ENCODE measurements around the gene RAB40C. TPM values are rescaled to one million over a fixed set of nuclear protein-coding genes. Genes with fewer than 3 reads are reported as not detected.

Gene RAB40C
- total RNA-seq, 1 donor from 2014 or later: 17.6 TPM

- intact Hi-C loops (cut with micrococcal nuclease): no loop called here
Observed at GRCh38 chr16:630249-630814, 40.5 kb downstream of the RAB40C start.

- intact Hi-C loops (cut with micrococcal nuclease): no loop called here
Observed at GRCh38 chr16:630815-631405, 41.0 kb downstream of the RAB40C start, which contains the start of gene WFIKKN1. TSS of gene WFIKKN1 (plus strand) at chr16:630985. CDS start at chr16:631254, 269 bp downstream.

- intact Hi-C loops (cut with micrococcal nuclease): no loop called here
Observed at GRCh38 chr16:631808-632358, 42.0 kb downstream of the RAB40C start.

DNA sequence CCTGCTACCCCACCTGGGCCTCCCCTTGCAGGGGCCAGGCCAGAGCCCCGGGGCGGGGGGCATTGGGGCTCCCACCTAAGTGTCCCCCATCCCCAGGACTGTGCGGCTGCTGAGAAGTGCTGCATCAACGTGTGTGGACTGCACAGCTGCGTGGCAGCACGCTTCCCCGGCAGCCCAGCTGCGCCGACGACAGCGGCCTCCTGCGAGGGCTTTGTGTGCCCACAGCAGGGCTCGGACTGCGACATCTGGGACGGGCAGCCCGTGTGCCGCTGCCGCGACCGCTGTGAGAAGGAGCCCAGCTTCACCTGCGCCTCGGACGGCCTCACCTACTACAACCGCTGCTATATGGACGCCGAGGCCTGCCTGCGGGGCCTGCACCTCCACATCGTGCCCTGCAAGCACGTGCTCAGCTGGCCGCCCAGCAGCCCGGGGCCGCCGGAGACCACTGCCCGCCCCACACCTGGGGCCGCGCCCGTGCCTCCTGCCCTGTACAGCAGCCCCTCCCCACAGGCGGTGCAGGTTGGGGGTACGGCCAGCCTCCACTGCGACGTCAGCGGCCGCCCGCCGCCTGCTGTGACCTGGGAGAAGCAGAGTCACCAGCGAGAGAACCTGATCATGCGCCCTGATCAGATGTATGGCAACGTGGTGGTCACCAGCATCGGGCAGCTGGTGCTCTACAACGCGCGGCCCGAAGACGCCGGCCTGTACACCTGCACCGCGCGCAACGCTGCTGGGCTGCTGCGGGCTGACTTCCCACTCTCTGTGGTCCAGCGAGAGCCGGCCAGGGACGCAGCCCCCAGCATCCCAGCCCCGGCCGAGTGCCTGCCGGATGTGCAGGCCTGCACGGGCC, 42.8 kb downstream of the RAB40C start:
- intact Hi-C loops (cut with micrococcal nuclease): no loop called here

DNA sequence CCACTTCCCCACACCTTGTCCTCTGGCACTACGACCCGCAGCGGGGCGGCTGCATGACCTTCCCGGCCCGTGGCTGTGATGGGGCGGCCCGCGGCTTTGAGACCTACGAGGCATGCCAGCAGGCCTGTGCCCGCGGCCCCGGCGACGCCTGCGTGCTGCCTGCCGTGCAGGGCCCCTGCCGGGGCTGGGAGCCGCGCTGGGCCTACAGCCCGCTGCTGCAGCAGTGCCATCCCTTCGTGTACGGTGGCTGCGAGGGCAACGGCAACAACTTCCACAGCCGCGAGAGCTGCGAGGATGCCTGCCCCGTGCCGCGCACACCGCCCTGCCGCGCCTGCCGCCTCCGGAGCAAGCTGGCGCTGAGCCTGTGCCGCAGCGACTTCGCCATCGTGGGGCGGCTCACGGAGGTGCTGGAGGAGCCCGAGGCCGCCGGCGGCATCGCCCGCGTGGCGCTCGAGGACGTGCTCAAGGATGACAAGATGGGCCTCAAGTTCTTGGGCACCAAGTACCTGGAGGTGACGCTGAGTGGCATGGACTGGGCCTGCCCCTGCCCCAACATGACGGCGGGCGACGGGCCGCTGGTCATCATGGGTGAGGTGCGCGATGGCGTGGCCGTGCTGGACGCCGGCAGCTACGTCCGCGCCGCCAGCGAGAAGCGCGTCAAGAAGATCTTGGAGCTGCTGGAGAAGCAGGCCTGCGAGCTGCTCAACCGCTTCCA, 43.6 kb downstream of the RAB40C start:
- intact Hi-C loops (cut with micrococcal nuclease): no loop called here

GRCh38 chr16:634051-634670, 44.3 kb downstream of the RAB40C start:
- intact Hi-C loops (cut with micrococcal nuclease): no loop called here

- intact Hi-C loops (cut with micrococcal nuclease): no loop called here
Observed at GRCh38 chr16:634996-635395, 45.1 kb downstream of the RAB40C start.

- intact Hi-C loops (cut with micrococcal nuclease): loop anchor here (1.0 kb wide), 5 partner anchors 14 to 265 kb away; partner anchors contain the start of genes CAPN15, MRPL28 and WDR90
Observed at GRCh38 chr16:635573-636205, 45.8 kb downstream of the RAB40C start.

GRCh38 chr16:636206-637080, 46.6 kb downstream of the RAB40C start, which contains the start of gene METTL26:
TSS of gene METTL26 (minus strand) at chr16:636305. CDS start at chr16:636290, 15 bp downstream.
- intact Hi-C loops (cut with micrococcal nuclease): loop anchor here (1.0 kb wide), 7 partner anchors 13 to 266 kb away; partner anchors contain the start of genes CAPN15, MRPL28, RHOT2 and WDR90

DNA sequence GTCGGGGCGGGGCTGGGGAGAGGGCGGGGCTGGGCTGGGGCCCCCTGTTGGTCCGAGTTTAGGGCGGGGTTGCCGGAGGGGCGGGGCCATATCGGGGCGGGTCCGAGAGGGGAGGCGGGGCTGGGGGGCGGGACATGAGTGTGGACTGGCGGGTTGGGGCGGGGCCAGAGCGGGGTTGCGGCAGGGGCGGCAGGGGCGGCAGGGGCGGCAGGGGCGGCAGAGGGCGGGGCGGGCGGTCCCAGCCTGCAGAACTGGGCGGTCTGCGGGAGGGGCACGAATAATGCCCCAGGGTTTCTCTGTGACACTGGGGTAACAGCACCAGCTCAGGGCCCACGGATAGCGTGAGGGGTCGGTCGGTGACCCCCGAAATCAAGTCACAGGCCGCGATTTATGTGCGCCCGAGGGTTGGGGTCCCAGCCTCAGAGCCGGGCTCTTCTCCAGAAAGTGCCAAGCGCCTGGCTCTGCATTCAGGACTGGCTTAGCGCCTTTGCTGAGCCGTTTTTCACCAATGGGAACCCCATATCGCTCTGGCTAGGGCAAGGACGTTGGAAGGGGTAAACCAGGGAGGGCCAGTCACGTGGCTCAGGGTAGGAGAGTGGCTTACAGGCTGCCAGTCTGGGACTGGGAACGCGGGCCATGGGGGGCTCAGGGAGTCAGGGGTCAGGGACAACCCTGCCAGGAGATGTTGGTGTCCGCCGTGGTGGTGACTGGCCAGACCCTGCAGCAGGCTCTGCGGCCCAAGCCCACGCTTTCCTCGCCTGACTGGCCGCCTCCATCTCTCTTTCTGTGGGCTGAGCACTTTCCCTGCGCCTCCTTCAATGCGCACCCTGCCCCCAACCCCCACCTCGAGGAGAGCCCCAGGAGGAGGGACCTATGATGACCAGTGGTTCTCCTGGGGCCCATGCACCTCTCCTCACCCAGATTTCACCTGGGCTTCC, 47.5 kb downstream of the RAB40C start:
- intact Hi-C loops (cut with micrococcal nuclease): loop anchor here (1.0 kb wide), 2 partner anchors 23 to 31 kb away; partner anchors contain the start of gene RHOT2

DNA sequence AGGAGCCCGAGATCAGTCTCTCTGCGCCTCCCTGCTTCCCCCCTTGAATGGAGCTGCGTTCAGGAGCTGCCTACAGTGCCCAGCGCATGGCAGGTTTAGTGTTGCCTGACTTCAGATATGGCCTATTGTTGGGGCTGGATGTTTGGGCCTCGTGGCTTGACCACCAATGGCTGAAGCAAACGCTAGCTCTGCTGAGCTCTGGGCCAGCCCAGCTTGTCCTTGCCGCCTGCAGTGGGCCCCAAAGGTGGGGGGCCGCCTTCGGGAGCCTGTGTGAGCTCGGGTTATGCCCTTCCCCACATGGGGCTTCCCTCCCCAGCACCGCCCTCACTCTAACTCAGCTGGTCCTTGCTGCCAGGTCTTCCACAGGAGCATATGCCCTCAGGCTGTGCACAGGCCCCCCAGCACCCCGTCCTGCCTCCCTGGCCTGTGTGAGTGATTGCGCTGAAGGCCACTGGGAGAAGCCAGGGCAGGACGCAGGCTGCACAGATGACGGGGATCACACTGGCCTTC, 48.2 kb downstream of the RAB40C start:
- intact Hi-C loops (cut with micrococcal nuclease): no loop called here

GRCh38 chr16:638836-639235, 49.0 kb downstream of the RAB40C start:
- intact Hi-C loops (cut with micrococcal nuclease): no loop called here

- intact Hi-C loops (cut with micrococcal nuclease): loop anchor here (1.0 to 5.0 kb wide), 2 partner anchors 9 to 1302 kb away; partner anchors contain the start of genes MSRB1 and WDR90
Observed at GRCh38 chr16:640614-641013, 50.7 kb downstream of the RAB40C start.

DNA sequence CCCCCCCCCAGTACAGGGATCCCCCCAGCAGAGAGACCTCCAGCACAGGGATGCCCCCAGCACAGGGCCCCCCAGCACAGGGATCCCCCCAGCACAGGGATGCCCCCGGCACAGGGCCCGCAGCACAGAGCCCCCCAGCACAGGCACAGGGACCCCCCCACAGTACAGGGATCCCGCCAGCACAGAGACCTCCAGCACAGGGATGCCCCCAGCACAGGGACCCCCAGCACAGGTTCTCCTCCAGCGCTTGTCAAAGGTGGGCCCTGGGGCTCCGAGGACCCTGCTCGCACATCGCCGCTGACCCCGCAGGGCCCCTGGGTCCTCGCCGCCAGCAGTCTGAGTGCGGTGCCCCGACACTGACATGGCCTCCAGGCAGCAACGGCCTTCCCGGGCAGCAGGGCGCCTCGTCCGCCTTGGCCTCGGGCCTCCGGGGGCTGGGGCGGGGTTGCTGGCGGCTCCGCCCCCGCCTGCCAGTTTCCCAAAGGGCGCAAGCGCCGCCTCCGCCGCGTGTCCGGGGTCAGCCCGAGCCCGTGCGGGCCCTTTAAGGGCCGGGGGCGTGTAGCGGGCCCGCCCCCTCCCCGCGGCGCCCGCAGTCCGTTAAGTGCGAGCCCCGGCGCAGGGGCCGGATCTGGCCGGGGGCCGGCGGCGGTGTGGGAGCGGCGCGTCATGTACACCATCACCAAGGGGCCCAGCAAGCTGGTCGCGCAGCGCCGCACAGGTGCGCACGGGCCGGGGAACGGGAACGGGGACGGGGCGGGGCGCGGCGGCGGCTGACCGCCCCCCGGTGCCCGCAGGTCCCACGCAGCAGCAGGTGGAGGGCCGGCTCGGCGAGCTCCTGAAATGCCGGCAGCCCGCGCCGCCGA, 51.7 kb downstream of the RAB40C start, which contains the start of gene MCRIP2:
TSS of gene MCRIP2 (plus strand) at position 503 of the 863 bp plus-strand sequence. CDS start at position 667, 164 bp downstream.
- intact Hi-C loops (cut with micrococcal nuclease): loop anchor here (1.0 to 5.0 kb wide), 2 partner anchors 8 to 1301 kb away; partner anchors contain the start of genes MSRB1 and WDR90

DNA sequence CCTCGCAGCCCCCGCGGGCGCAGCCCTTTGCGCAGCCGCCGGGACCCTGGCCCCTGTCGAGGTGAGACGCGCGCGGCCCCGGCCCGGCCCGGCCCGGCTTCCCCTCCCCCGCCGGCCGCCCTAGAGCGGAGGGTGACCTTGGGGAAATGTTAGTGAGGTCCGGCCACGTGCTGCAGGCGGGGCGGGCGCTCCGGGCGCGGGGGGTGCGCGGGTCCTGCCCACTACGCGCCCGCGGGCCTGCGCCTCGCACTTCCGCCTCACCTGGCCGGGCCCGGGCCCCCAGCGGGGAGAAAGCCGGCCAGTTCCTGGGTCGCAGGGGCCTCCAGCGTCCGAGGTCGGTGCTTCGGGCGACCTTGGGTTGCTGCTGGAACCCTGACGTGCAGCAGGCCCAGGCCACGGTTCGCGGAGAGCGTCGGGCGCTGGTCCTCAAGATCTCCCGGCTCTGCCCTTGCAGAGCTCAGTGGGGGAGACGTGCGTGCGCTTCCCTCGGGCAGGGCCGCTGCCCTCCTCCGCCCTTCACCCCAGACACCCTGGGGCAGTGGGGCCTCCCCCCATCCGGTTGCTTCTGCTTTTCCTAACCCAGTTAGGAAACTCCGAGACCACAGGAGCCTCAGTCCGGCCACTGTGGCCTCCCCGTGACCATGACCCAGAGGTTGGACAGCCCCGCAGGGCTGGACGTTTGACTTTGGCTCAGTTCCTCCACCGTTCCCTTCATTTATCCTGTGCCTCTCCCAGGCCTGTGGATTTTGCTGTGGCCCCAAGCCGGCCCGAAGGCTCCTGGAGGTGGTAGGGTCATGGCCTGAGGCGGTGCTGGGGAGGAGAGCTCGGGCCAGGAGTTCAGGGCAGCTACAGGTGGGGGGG, 52.6 kb downstream of the RAB40C start:
- intact Hi-C loops (cut with micrococcal nuclease): loop anchor here (5.0 kb wide), 1 partner anchor 1300 kb away; the partner anchor contains the start of gene MSRB1
